IPS DF 19.7 (cell line): ENCODE data around the gene RMND5A.

ENCODE experiments used
- DNase-seq: peaks from one replicate; pipeline ENCODE4 v3.0.0-alpha.2; 2013; ENCODE audit warnings: low read depth, low spot score

RMND5A gene

GRCh38 chr2:86790676-86791572 is 70.8 kb downstream of the RMND5A start, which contains the start of gene CD8A:
TSS of gene CD8A (minus strand) at chr2:86790913. CDS start at chr2:86790825, 88 bp downstream.
- no peak for DNase-seq

- no peak for DNase-seq
Observed at GRCh38 chr2:86791573-86791972, 71.5 kb downstream of the RMND5A start.

GRCh38 chr2:86793752-86794151 is 73.7 kb downstream of the RMND5A start:
- DNase-seq: no peak

GRCh38 chr2:86794861-86795260 is 74.8 kb downstream of the RMND5A start:
- no peak for DNase-seq

GRCh38 chr2:86800856-86801567 is 80.9 kb downstream of the RMND5A start:
- DNase-seq: no peak

- no peak for DNase-seq
Observed at GRCh38 chr2:86806059-86806857, 86.2 kb downstream of the RMND5A start.

- DNase-seq: no peak
Observed at GRCh38 chr2:86807133-86807467, 87.0 kb downstream of the RMND5A start.

GRCh38 chr2:86807468-86808275 is 87.6 kb downstream of the RMND5A start:
- no peak for DNase-seq

GRCh38 chr2:86808315-86809161 is 88.4 kb downstream of the RMND5A start:
- peak; percentile 45 for DNase-seq

GRCh38 chr2:86809481-86810121 is 89.5 kb downstream of the RMND5A start:
- no peak for DNase-seq

GRCh38 chr2:86815611-86816010 is 95.5 kb downstream of the RMND5A start:
- no peak for DNase-seq

GRCh38 chr2:86818114-86818801 is 98.2 kb downstream of the RMND5A start:
- no peak for DNase-seq

- DNase-seq: no peak
Observed at GRCh38 chr2:86818957-86819356, 98.9 kb downstream of the RMND5A start.

- no peak for DNase-seq
Observed at GRCh38 chr2:86821306-86821705, 101.2 kb downstream of the RMND5A start.

- no peak for DNase-seq
Observed at GRCh38 chr2:86821842-86822241, 101.8 kb downstream of the RMND5A start.

- no peak for DNase-seq
Observed at GRCh38 chr2:86822668-86823345, 102.7 kb downstream of the RMND5A start.

GRCh38 chr2:86825036-86825692 is 105.1 kb downstream of the RMND5A start:
- no peak for DNase-seq
